CD4-positive, alpha-beta T cell (primary cell): Measurements from ENCODE around the gene MIA2. TPM values are rescaled to one million over a fixed set of nuclear protein-coding genes. Genes with fewer than 3 reads are reported as not detected.

Source experiments
- ATAC-seq: fragments of 200-7000 bp; cut with Tn5 transposase; one replicate; pipeline ENCODE4 v1.10.0; 2022; ENCODE audit warnings: mild to moderate bottlenecking; ENCODE audit not compliant: poor library complexity
- CTCF ChIA-PET: fragments of 350-600 bp; sonication (Branson Sonifier 250); formaldehyde crosslinking; loops from one replicate; lab custom pipeline; 2021; ENCODE audit warnings: antibody characterized with exemption, inconsistent platforms; lab: Charles Lee
- POLR2A ChIA-PET: fragments of 350-600 bp; sonication (Branson Sonifier 250); formaldehyde crosslinking; loops from one replicate; lab custom pipeline; 2021; ENCODE audit warnings: antibody characterized with exemption, inconsistent platforms; lab: Charles Lee
- DNase-seq, 14 experiments: peaks; one replicate each; pipeline ENCODE4 v3.0.0-alpha.2; 2013 to 2020; ENCODE audit warnings: mixed read lengths in 2 of 14
- H3K27ac ChIP-seq, 2 donors: one replicate each; pipeline versions ENCODE4 v1.5.1 to v1.7.0; 2013; ENCODE audit warnings: low read length in 2 of 2, low read depth in 1 of 2, mild to moderate bottlenecking in 1 of 2
- H3K27me3 ChIP-seq, 2 experiments: 1 replicate in 1 of 2; 2 replicates in 1 of 2; pipeline versions ENCODE4 v1.6.1 to v1.7.0; 2013; ENCODE audit warnings: low read length in 2 of 2, control low read depth in 1 of 2, mild to moderate bottlenecking in 1 of 2, moderate library complexity in 1 of 2; ENCODE audit not compliant: insufficient read depth in 2 of 2, control insufficient read depth in 1 of 2
- H3K36me3 ChIP-seq: one replicate; pipeline ENCODE4 v1.6.1; 2013; ENCODE audit warnings: low read length, control low read depth; ENCODE audit not compliant: insufficient read depth
- H3K4me1 ChIP-seq: one replicate; pipeline ENCODE4 v1.6.1; 2013; ENCODE audit warnings: low read length, control low read depth; ENCODE audit not compliant: insufficient read depth
- H3K4me3 ChIP-seq: one replicate; pipeline ENCODE4 v1.5.1; 2013; ENCODE audit warnings: mild to moderate bottlenecking, low read length, moderate library complexity
- H3K9me3 ChIP-seq, 2 experiments: 1 replicate in 1 of 2; 2 replicates in 1 of 2; pipeline versions ENCODE4 v1.6.1 to v1.7.0; 2013; ENCODE audit warnings: low read length in 2 of 2, mild to moderate bottlenecking in 2 of 2, control low read depth in 1 of 2, moderate library complexity in 1 of 2; ENCODE audit not compliant: control insufficient read depth in 1 of 2, insufficient read depth in 1 of 2
- H3K27ac Mint-ChIP-seq: one replicate; pipeline ENCODE4 v1.8.0; 2020; ENCODE audit warnings: mixed read lengths
- H3K27me3 Mint-ChIP-seq: one replicate; pipeline ENCODE4 v1.8.0; 2021; ENCODE audit warnings: mixed read lengths
- H3K36me3 Mint-ChIP-seq: one replicate; pipeline ENCODE4 v1.8.0; 2021; ENCODE audit warnings: low read depth, mixed read lengths
- H3K4me1 Mint-ChIP-seq: one replicate; pipeline ENCODE4 v1.8.0; 2021; ENCODE audit warnings: low read depth, mixed read lengths
- H3K4me3 Mint-ChIP-seq: one replicate; pipeline ENCODE4 v1.8.0; 2020; ENCODE audit warnings: mild to moderate bottlenecking, mixed read lengths
- H3K9me3 Mint-ChIP-seq: one replicate; pipeline ENCODE4 v1.8.0; 2020; ENCODE audit warnings: mixed read lengths
- intact Hi-C, 2 experiments: fragments of 100-400 bp; cut with DNase I in 1 of 2; cut with micrococcal nuclease in 1 of 2; formaldehyde crosslinking; loops; one replicate each; pipeline versions ENCODE4 v1.15.1 to v1.9.0; 2023 to 2025; cut with DNase I, micrococcal nuclease
- polyA plus RNA-seq, 2 donors: library from polyadenylated mRNA; unstranded; fragments of 120-200 nt; gene quantifications; one replicate each; pipeline ENCODE4 v1.2.1, GENCODE V29; 2013
- total RNA-seq, 174 experiments: library from RNA in 2 of 174; stranded (reverse) in 2 of 174; gene quantifications; one replicate each; pipeline ENCODE4 v1.2.3 and lab custom pipeline; 2021 to 2026
- TF ChIP-seq, protein P1 (sequence below): fragments of 200-600 bp; IDR thresholded peaks from one replicate; pipeline ENCODE4 v1.8.0; 2022; ENCODE audit warnings: antibody characterized with exemption, mild to moderate bottlenecking

Gene MIA2, protein sequence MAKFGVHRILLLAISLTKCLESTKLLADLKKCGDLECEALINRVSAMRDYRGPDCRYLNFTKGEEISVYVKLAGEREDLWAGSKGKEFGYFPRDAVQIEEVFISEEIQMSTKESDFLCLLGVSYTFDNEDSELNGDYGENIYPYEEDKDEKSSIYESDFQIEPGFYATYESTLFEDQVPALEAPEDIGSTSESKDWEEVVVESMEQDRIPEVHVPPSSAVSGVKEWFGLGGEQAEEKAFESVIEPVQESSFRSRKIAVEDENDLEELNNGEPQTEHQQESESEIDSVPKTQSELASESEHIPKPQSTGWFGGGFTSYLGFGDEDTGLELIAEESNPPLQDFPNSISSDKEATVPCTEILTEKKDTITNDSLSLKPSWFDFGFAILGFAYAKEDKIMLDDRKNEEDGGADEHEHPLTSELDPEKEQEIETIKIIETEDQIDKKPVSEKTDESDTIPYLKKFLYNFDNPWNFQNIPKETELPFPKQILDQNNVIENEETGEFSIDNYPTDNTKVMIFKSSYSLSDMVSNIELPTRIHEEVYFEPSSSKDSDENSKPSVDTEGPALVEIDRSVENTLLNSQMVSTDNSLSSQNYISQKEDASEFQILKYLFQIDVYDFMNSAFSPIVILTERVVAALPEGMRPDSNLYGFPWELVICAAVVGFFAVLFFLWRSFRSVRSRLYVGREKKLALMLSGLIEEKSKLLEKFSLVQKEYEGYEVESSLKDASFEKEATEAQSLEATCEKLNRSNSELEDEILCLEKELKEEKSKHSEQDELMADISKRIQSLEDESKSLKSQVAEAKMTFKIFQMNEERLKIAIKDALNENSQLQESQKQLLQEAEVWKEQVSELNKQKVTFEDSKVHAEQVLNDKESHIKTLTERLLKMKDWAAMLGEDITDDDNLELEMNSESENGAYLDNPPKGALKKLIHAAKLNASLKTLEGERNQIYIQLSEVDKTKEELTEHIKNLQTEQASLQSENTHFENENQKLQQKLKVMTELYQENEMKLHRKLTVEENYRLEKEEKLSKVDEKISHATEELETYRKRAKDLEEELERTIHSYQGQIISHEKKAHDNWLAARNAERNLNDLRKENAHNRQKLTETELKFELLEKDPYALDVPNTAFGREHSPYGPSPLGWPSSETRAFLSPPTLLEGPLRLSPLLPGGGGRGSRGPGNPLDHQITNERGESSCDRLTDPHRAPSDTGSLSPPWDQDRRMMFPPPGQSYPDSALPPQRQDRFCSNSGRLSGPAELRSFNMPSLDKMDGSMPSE (N-terminal part only)
- 10 to 100 TPM; 21.1 to 24.1 TPM for total RNA-seq
- polyA plus RNA-seq (2013, experiment 1 of 2) = 24.4 TPM
- polyA plus RNA-seq (2013, experiment 2 of 2) = 32.3 TPM
- 28.3 to 75.2 (median 55.4) reads per million in 172 experiments for total RNA-seq (lab: John Stamatoyannopoulos, UW)

DNA sequence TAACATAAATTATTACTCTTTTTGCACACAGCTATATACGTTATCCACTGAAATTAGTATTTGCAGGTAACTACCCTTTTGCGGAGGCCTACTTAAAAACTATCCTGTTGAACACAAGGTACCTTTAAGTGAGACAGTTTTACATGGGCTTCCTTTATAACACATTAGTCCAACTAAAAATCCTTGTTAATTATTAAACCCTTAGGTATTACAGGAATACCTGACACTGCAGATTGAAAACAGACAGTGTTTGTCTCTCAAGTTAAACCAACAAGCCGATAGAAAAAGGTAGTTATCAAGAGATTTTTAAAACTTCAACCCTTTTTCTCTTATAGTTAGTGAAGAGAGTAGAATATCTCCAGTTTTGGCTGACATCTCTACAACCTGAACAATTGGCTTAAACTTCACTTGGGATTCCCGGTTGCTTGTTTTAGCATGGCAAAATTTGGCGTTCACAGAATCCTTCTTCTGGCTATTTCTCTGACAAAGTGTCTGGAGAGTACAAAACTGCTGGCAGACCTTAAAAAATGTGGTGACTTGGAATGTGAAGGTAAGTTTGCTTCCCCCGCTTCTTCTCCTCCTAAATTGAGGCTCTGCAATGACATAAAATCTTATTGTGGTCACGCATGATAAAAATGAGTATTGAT lies at the start of gene MIA2:
TSS of gene MIA2 (plus strand) at position 236 of the 647 bp plus-strand sequence. CDS start at position 436, 200 bp downstream.
- ATAC-seq (no peak), DNase-seq (no peak)
- no peaks in the 10 kb centered on the region for H3K36me3 ChIP-seq
- no peaks in the 10 kb centered on the region for H3K27me3 Mint-ChIP-seq
- H3K9me3 ChIP-seq = no peaks in the 10 kb centered on the region
- no peak within 1 kb of the TSS for H3K4me3 ChIP-seq
- ChIA-PET CTCF (no interaction called here), POLR2A (no interaction called here)
- intact Hi-C loops = no loop called here
- H3K9me3 Mint-ChIP-seq = no peaks in the 10 kb centered on the region
- H3K4me1 Mint-ChIP-seq = peaks cover 25% of the 10 kb centered on the region
- peaks cover 17% of the 10 kb centered on the region for H3K4me1 ChIP-seq
- no peak within 1 kb of the TSS for H3K27ac ChIP-seq
- no peaks in the 10 kb centered on the region for H3K27me3 ChIP-seq
- H3K27ac Mint-ChIP-seq = peak within 1 kb of the TSS; percentile 63
- no peak within 1 kb of the TSS for H3K4me3 Mint-ChIP-seq
- H3K36me3 Mint-ChIP-seq = no peaks in the 10 kb centered on the region
- TF ChIP-seq, protein P1, sequence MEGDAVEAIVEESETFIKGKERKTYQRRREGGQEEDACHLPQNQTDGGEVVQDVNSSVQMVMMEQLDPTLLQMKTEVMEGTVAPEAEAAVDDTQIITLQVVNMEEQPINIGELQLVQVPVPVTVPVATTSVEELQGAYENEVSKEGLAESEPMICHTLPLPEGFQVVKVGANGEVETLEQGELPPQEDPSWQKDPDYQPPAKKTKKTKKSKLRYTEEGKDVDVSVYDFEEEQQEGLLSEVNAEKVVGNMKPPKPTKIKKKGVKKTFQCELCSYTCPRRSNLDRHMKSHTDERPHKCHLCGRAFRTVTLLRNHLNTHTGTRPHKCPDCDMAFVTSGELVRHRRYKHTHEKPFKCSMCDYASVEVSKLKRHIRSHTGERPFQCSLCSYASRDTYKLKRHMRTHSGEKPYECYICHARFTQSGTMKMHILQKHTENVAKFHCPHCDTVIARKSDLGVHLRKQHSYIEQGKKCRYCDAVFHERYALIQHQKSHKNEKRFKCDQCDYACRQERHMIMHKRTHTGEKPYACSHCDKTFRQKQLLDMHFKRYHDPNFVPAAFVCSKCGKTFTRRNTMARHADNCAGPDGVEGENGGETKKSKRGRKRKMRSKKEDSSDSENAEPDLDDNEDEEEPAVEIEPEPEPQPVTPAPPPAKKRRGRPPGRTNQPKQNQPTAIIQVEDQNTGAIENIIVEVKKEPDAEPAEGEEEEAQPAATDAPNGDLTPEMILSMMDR = no peak

DNA sequence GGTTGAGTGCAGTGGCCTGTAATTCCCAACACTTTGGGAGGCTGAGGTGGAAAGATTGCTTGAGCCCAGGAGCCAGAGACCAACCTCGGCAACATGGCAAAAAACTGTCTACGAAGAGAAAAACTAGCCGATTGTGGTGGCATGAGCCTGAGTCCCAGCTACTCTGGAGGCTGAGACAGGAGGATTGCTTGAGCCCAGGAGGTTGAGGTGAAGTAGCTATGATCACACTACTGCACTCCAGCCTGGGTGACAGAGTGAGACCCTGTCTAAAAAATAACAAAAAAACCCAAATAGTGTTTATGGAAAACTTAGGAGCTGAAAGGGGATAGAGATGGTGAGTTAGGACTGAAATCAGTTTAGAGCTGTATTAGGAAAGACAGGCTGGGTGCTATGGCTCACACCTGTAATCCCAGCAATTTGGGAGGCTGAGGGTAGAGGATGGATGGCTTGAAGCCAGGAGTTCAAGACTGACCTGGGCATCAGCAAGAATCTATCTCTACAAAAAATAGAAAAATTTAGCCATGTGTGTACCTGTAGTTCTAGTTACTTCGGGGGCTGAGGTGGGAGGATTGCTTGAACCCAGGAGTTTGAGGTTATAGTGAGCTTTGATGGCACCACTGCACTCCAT lies 49.0 kb upstream of the MIA2 start:
- Histone ChIP-seq H3K4me1 (peaks cover 3% of the 10 kb centered on the region), H3K27ac (no peak overlapping the region), H3K27me3 (no peaks in the 10 kb centered on the region), H3K36me3 (peaks cover 53% of the 10 kb centered on the region), H3K4me3 (no peak overlapping the region), H3K9me3 (no peaks in the 10 kb centered on the region)
- DNase-seq (no peak), ATAC-seq (no peak)
- peaks cover 16% of the 10 kb centered on the region for H3K4me1 Mint-ChIP-seq
- intact Hi-C loops = loop anchor here in 1 of 2 experiments (5.0 kb wide), 1 partner anchor 43 kb away; no protein-coding TSS in a partner anchor
- TF ChIP-seq, protein P1 = no peak
- H3K27me3 Mint-ChIP-seq = no peaks in the 10 kb centered on the region
- H3K9me3 Mint-ChIP-seq = no peaks in the 10 kb centered on the region
- ChIA-PET POLR2A (interaction anchor here (0.6 to 1.6 kb wide), 4 partner anchors 10 to 82 kb away, joined by 3 to 7 read pairs (median 4); partner anchors contain the start of genes PNN and TRAPPC6B), CTCF (no interaction called here)
- peaks cover 20% of the 10 kb centered on the region for H3K36me3 Mint-ChIP-seq
- H3K4me3 Mint-ChIP-seq = no peak overlapping the region
- H3K27ac Mint-ChIP-seq = no peak overlapping the region
